K562 (cell line): ENCODE measurements around the gene TXNRD1.

Experiments used
- BMI1 ChIP-seq: fragments of 150-350 bp; IDR thresholded peaks from 2 replicates; pipeline ENCODE4 v1.6.1; 2014; ENCODE audit warnings: low read length
- CTCF ChIP-seq, 3 experiments: IDR thresholded peaks in 2 of 3; conservative IDR thresholded peaks in 1 of 3; 2 replicates each; pipeline ENCODE4 v1.5.1; 2011 to 2012; ENCODE audit warnings: low read length in 3 of 3, mild to moderate bottlenecking in 3 of 3, control low read depth in 2 of 3, improper control_type of control experiment in 1 of 3, inconsistent platforms in 1 of 3, low read depth in 1 of 3, mixed read lengths in 1 of 3, moderate library complexity in 1 of 3; ENCODE audit not compliant: insufficient read depth in 2 of 3
- ERF ChIP-seq: fragments of 450-650 bp; formaldehyde crosslinking; IDR thresholded peaks from 2 replicates; pipeline ENCODE4 v1.4.0; 2020; ENCODE audit warnings: mild to moderate bottlenecking, mixed read lengths
- FOXJ2 ChIP-seq: fragments of 200-800 bp; sonication (Bioruptor generic); IDR thresholded peaks from 2 replicates; pipeline ENCODE4 v1.6.1; 2016; ENCODE audit warnings: missing genetic modification characterization, missing compliant biosample characterization
- POLR2AphosphoS5 ChIP-seq: IDR thresholded peaks from 2 replicates; pipeline ENCODE4 v1.6.1; 2011; ENCODE audit warnings: mild to moderate bottlenecking, low read depth, low read length, moderate library complexity; ENCODE audit not compliant: control insufficient read depth, insufficient read depth
- SMC3 ChIP-seq: conservative IDR thresholded peaks from 2 replicates; pipeline ENCODE4 v1.6.1; 2011; ENCODE audit warnings: low read depth, low read length, improper control_type of control experiment; ENCODE audit not compliant: insufficient read depth
- ZKSCAN8 ChIP-seq: fragments of 200-800 bp; sonication (Bioruptor generic); IDR thresholded peaks from 2 replicates; pipeline ENCODE4 v1.6.1; 2016; ENCODE audit warnings: missing genetic modification characterization, missing compliant biosample characterization
- ZNF639 ChIP-seq, 2 experiments: fragments of 200-800 bp in 1 of 2; sonication (Bioruptor generic) in 1 of 2; sonication (generic) in 1 of 2; formaldehyde crosslinking in 1 of 2; IDR thresholded peaks in 1 of 2; conservative IDR thresholded peaks in 1 of 2; 2 replicates each; pipeline versions ENCODE4 v1.5.0 to v1.6.1; 2016 to 2020; ENCODE audit warnings: missing compliant biosample characterization in 1 of 2, missing genetic modification characterization in 1 of 2, missing genetic modification reagents in 1 of 2
- ZNF655 ChIP-seq: fragments of 250-450 bp; sonication (Bioruptor Pico); IDR thresholded peaks from 2 replicates; pipeline ENCODE4 v1.5.0; 2021
- ZNF766 ChIP-seq: fragments of 200-800 bp; sonication (Bioruptor generic); conservative IDR thresholded peaks from 2 replicates; pipeline ENCODE4 v1.6.1; 2016; ENCODE audit warnings: missing genetic modification characterization, missing compliant biosample characterization
- TF ChIP-seq, protein P1 (sequence below): sonication (generic); formaldehyde crosslinking; IDR thresholded peaks from 2 replicates; pipeline ENCODE4 v1.8.1; 2022; ENCODE audit warnings: missing genetic modification reagents
- TF ChIP-seq, protein P2 (sequence below): fragments of 450-650 bp; IDR thresholded peaks from 2 replicates; pipeline ENCODE4 v1.6.1; 2018; ENCODE audit warnings: mild to moderate bottlenecking, low read depth; ENCODE audit not compliant: partially characterized antibody

- TF ChIP-seq BMI1, result no peak
- TF ChIP-seq POLR2AphosphoS5, result no peak
- TF ChIP-seq ZKSCAN8 (CRISPR knock-in tag), result no peak
- TF ChIP-seq ZNF639 (CRISPR knock-in tag; conservative IDR thresholded peaks at IDR 0.05 in 1 of 2, IDR thresholded peaks at IDR 0.05 in 1 of 2), result no peak
- TF ChIP-seq ERF (CRISPR knock-in tag), result no peak
- TF ChIP-seq FOXJ2 (tag), result no peak
- no peak for TF ChIP-seq ZNF655 (CRISPR knock-in tag)
- TF ChIP-seq, protein P1, sequence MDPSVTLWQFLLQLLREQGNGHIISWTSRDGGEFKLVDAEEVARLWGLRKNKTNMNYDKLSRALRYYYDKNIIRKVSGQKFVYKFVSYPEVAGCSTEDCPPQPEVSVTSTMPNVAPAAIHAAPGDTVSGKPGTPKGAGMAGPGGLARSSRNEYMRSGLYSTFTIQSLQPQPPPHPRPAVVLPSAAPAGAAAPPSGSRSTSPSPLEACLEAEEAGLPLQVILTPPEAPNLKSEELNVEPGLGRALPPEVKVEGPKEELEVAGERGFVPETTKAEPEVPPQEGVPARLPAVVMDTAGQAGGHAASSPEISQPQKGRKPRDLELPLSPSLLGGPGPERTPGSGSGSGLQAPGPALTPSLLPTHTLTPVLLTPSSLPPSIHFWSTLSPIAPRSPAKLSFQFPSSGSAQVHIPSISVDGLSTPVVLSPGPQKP (CRISPR knock-in tag), result no peak
- no peak for TF ChIP-seq SMC3
- no peak for TF ChIP-seq CTCF (IDR thresholded peaks at IDR 0.05 in 2 of 3, conservative IDR thresholded peaks at IDR 0.05 in 1 of 3; ENCODE audit: insufficient read depth in 2 of 3, low read depth in 1 of 3, low read length in 3 of 3)
- TF ChIP-seq, protein P2, sequence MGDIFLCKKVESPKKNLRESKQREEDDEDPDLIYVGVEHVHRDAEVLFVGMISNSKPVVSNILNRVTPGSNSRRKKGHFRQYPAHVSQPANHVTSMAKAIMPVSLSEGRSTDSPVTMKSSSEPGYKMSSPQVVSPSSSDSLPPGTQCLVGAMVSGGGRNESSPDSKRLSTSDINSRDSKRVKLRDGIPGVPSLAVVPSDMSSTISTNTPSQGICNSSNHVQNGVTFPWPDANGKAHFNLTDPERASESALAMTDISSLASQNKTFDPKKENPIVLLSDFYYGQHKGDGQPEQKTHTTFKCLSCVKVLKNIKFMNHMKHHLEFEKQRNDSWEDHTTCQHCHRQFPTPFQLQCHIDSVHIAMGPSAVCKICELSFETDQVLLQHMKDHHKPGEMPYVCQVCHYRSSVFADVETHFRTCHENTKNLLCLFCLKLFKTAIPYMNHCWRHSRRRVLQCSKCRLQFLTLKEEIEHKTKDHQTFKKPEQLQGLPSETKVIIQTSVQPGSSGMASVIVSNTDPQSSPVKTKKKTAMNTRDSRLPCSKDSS, result no peak
- TF ChIP-seq ZNF766 (CRISPR knock-in tag), result no peak
These were observed 33.4 kb upstream of the TXNRD1 start for GRCh38 chr12:104182144-104182543.
